HG02798 (cell line): ENCODE measurements around the gene TFPI.
"Not testable (repeated sequence)": the region's sequence is repeated elsewhere in the genome, so short reads cannot be mapped to it uniquely, and the experiment has no call there.

ENCODE experiments used
- ATAC-seq: cut with Tn5 transposase; IDR thresholded peaks from one replicate; pipeline ENCODE4 v1.9.1; 2021; ENCODE audit warnings: mild to moderate bottlenecking; ENCODE audit not compliant: unreplicated experiment, poor library complexity

TFPI gene

DNA sequence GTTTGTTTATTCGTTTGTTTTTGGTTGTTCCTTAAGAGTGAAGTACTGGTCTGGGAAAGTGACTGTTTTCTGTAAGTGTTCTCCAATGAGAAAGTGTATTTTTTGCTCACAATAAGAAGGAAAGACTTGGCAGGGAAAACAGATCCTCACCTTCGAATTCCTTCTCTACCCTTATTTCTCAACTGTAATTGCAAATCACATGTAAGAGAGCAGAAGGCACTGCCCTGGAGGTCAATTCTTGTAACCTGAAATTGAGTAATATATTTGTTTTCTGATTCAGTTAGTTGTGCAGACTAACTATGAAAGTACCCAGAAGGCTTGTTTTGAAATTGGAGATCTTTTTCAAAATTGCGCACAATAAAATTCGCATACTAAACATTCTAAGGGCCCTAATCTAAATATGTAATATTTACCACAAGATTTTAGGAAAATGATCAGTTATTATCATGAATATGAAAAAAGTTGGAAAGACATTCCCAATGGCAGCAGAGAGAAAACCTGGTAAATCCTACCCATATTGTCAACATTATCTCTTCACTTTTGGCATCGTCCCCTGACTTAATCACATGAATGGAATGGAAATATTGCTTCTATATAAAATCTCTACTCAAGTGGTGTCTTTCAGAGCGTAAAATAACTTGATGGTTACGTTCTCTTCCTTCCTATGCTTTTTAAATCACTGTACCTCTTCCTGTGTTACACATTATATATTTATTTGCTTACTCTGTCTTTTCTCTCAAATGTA, 24.1 kb downstream of the TFPI start:
- no peak for ATAC-seq

DNA sequence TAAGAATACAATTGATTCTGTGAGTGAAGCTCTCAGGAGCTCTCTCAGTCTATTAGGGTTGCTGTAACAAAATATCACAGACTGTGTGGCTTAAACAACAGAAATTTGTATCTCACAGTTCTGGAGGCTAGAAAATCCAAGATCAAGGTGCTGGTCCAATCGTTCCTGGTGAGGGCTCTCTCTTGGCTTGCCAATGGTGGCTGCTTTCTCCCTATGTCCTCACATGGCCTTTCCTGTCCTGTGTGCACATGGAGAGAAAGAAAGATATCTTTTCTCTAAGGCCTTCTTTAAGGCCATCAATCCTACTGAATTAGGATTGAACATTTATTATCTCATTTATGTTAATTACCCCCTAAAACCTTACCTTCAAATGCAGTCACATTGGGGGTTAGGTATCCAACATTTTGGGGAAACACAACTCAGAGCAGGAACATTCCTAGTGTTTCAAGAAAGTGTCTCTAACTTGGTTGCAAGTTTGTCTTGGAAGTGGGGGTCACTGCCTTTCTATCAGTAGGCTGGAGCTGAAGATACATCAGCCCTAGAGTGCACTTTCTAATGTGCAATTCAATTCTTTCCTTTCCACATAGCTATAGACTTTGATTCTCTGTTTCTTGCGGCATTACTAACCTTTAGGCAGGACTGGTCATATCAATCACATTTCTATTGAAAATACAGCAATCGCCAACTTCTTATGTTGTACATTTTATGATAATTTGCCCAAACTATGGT, 24.8 kb downstream of the TFPI start:
- no peak for ATAC-seq

DNA sequence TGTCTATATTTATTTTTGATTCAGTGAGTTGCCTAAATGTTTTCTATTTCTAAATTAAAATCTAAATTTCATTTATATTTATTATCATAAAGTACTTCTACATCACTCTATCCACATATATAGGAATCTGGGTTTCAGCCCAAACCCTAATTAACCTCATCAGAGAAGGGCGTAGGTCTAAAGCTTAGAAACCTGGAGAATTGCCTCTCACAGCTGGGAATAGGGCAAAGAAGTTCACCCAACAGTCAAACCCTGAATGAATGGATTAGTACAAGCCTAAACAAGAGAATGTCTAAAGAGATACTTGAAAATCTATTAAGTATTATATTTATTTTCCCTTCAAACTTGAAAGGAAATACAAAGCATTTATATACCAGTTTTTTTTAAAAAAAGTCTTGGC, 26.2 kb downstream of the TFPI start:
- no peak for ATAC-seq

DNA sequence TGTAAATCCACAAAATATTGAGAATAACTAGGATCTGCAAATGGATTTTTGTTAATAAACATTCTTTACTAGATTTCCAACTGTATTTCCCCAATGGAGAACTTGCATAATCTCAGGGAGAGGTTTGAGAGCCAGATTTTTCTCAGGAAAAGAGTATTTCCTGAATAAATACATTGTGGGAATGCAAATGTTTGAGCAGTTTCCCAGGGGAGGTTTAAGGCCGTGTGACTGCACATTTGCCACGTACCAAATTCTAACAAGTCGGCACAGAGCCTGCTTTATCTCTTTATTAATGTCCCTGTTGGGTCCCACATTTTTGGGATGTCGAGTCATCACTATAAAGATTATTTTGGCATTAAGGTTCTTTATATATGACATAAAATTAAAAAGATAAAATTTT, 27.0 kb downstream of the TFPI start:
- ATAC-seq, result no peak

DNA sequence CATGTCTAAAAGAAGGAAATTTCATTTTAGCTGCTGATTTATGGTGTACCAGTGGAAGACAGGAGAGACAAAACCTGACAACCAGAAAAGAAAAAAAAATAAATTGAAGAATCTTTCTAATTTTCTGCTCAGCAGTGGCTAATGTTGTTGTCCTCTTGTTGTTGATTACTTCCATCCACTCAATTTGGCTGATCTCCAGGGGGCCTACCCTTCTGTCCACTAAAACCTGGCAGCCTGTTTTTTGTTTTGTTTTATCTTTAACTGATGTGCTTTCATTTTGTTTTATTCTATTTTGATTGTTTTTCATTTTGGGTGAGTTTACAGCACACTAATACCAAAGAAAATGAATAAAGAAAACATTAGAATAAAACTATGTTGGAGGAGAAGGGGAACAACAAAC, 27.4 kb downstream of the TFPI start:
- ATAC-seq, result no peak

DNA sequence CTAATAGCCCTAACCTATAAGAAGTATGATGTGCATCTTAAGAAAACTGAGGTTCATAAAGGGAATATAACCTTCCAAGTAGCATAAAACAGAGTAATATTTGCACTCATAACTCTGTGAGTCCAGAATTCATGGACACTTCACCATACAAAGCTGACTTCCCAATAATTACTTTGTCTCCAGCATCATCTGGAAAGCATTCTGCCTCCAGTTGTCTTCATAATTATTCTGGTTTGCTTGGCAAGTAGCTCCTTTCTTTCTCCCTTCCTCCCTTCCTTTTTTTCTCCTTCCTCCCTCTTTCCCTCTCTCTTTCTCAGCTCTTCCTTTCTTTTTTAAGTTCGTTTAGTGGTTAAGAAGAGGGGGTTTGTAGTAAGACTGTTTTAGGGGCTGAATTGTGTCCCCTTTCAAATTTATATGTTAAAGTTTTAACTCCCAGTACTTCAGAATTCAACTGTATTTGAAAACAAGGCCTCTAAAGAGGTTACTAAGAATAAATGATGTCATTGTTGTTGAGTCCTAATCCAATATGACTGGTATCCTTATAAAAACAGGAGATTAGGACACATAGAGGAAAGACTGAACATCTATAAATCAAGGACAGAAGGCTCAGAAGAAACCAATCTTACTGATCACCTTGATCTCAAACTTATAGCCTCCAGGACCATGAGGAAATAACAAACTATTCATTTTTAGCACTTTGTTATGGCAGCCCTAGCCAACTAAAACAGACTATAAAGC, 28.9 kb downstream of the TFPI start:
- ATAC-seq, result no peak

DNA sequence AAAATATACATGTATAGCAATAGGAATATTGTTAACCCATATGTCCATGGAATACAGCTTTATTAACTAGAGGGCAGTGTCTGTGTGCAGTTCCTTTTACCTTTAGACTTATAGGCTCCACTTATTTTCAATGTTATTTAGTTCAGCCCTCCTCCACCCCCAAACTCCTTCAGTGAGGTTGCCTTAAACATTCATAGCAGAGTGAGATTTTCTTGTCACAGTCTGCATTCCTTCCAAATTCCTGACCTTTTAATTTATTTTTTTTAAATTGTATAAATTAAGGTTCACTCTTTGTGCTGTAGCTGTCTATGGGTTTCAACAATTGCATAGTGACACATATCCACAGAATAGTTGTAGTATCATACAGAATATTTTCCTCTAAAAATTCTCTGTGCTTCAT, 30.9 kb downstream of the TFPI start:
- no peak for ATAC-seq

DNA sequence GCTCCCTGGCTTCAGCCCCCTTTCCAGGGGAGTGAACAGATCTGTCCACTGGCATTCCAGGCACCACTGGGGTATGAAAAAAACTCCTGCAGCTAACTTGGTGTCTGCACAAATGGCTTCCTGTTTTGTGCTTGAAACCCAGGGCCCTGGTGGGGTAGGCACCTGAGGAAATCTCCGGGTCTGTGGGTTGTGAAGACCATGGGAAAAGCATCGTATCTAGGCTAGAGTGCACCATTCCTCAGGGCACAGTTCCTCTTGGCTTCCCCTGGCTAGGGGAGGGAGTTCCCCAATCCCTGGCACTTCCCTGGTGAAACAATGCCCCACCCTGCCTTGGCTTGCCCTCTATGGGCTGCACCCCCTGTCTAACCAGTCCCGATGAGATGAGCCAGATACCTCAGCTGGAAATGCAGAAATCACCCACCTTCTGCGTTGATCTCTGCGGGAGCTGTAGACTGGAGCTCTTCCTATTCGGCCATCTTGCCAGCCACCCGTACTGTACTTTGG, 34.1 kb downstream of the TFPI start:
- no peak for ATAC-seq

DNA sequence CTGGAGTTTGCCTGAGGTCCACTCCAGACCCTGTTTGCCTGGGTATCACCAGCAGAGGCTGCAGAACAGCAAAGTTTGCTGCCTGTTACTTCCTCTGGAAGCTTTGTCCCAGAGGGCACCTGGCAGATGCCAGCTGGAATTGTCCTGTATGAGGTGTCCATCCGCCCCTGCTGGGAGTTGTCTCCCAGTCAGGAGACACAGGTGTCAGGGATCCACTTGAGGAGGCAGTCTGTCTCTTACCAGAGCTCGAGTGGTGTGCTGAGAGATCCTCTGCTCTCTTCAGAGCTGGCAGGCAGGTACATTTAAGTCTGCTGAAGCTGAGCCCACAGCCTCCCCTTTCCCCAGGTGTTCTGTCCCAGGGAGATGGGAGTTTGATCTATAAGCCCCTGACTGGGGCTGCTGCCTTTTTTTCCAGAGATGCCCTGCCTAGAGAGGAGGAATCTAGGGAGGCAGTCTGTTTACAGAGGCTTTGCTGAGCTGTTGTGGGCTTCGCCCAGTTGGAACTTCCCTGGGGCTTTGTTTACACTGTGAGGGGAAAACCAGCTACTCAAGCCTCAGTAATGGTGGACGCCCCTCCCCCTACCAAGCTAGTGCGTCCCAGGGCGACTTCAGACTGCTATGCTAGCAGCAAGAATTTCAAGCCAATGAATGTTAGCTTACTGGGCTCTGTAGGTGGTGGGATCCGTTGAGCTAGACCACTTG, 34.7 kb downstream of the TFPI start:
- ATAC-seq, result no peak

DNA sequence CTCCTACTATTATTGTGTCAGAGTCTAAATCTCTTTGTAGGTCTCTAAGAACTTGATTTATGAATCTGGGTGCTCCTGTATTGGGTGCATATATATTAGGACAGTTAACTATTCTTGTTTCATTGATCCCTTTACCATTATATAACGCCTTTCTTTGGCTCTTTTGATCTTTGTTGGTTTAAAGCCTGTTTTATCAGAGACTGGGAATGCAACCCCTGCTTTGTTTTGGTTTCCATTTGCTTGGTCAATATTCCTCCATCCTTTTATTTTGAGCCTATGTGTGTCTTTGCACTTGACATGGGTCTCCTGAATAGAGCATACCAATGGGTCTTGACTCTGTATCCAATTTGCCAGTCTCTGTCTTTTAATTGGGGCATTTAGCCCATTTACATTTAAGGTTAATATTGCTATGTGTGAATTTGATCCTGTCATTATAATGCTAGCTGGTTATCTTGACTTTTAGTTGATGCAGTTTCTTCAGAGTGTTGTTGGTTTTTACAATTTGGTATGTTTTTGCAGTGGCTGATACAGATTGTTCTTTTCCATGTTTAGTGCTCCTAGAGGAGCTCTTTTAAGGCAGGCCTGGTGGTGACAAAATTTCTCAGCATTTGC, 36.4 kb downstream of the TFPI start:
- ATAC-seq, result not testable (repeated sequence)

DNA sequence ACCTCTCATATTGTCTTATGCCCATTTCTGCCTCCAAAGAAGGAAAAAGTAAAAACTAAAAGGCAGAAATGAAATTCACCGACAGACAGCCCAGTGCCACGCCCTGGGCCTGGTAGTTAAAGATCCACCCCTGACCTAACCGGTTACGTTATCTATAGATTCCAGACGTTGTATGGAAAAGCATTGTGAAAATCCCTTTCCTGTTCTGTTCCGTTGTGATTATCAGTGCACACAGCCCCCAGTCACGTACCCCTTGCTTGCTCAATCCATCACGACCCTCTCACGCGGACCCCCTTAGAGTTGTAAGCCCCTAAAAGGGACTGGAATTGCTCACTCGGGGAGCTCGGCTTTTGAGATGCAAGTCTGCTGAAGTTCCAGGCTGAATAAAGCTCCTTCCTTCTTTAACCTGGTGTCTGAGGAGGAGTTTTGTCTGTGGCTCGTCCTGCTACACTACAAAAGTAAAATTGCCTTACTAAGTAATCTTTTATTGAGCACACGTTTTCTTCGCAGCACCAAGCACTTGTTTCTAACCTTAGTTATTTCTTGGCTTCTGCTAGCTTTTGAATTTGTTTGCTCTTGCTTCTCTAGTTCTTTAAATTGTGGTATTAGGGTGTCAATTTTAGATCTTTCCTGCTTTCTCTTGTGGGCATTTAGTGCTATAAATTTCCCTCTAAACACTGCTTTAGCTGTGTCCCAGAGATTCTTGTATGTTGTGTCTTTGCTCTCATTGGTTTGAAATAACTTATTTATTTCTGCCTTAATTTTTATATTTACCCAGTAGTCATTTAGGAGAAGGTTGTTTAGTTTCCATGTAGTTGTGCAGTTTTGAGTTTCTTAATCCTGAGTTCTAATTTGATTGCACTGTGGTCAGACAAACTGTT, 37.4 kb downstream of the TFPI start:
- ATAC-seq, result not testable (repeated sequence)

DNA sequence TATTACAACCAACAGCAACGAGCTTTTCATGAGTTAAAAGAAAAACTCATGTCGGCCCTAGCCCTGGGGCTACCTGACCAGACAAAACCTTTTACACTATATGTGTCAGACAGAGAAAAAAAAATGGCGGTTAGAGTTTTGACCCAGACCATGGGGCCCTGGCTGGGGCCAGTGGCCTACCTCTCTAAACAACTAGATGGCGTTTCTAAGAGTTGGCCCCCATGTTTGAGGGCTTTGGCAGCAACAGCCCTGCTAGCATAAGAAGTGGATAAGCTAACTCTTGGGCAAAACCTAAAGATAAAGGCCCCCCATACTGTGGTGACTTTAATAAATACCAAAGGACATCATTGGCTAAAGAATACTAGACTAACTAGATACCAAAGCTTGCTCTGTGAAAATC, 39.3 kb downstream of the TFPI start:
- no peak for ATAC-seq

DNA sequence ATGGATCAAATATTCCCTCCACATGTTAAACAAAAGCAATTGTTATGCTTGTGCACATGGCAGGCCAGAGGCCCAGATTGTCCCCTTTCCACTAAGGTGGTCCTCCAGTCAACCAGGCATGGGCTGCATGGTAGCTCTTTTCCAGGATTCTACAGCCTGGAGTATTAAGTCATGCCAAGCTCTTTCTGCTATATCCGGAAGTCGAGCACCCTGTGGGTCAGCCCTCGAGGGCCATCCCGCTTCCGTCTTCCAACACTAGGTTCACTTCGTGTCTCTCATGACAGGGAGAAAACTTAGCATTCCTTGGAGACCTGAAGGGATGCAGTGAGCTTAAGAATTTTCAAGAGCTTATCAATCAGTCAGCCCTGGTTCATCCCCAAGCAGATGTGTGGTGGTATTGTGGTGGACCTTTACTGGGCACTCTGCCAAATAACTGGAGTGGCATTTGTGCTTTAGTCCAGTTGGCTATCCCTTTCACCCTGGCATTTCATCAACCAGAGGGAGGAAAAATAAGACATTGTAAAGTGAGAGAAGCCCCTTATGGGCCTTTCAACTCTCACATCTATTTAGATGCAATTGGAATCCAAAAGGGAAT, 39.9 kb downstream of the TFPI start:
- ATAC-seq, result not testable (repeated sequence)

DNA sequence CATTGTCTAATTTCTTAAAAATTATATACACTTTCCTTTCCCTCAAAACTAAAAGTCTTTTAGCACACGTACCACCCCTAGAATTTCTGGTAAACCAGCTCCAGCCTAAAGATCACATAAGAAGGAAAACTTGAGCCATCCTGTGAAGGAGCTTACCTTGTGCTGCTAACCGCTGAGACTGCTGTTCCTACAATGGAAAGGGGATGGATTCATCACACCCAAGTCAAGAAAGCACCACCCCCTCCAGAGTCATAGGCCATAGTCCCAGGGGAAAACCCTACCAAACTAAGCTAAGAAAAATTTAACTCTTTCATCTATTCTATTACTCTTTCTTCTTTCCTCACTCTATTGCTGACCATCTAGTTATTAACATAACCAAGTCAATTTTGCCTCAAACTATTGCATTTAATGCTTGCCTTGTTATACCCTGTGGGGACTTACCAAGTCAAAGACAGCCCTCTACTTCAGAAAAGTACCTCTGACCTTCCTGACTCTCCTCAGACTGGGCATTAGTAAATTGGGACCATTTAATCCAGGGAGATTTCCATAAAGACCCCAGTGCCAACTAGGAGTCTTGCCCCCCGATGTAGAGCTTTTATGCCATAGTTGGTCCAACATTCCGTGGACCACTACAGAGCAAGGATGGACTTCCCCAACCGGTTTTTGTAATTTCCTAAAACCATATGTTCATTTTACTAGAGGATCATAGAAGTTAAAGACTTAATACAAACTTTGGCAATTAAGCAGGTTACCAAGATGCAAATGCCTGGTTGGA, 40.6 kb downstream of the TFPI start:
- not testable (repeated sequence) for ATAC-seq

DNA sequence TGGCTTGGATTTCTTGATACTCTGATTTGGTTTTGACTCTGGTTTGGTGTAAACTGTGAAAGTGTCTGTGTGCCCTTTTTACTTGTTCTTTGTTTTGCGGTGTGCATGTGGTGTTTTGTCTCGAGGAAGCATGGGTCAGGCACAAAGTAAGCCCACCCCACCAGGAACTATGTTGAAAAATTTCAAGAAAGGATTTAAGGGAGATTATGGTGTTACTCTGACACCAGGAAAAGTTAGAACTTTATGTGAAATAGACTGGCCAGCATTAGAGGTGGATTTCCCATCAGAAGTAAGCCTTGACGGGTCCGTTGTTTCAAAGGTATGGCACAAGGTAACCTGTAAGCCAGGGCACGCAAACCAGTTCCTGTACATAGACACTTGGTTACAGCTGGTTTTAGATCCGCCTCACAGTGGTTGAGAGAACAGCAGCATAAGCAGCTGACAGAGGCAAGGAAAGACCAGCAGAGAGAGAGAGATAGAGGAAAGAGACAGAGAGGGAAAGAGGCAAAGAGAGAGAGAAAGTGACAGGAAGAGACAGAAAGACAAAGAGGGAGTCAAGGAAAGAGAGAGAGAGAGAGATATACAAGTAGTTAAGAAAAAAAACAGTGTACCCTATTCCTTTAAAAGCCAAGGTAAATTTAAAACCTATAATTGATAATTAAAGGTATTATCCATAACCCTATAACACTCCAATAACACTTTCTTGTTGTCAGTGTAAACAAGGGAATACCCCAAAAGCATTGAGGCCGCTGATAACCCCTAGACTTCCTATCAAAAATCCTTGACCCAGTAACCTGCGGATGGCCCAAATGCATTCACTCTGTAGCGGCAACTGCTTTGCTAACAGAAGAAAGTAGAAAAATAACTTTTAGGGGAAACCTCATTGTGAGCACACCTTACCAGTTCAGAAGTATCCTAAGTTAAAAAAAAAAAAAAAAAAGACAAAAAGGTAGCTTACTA, 42.6 kb downstream of the TFPI start:
- ATAC-seq, result no peak

DNA sequence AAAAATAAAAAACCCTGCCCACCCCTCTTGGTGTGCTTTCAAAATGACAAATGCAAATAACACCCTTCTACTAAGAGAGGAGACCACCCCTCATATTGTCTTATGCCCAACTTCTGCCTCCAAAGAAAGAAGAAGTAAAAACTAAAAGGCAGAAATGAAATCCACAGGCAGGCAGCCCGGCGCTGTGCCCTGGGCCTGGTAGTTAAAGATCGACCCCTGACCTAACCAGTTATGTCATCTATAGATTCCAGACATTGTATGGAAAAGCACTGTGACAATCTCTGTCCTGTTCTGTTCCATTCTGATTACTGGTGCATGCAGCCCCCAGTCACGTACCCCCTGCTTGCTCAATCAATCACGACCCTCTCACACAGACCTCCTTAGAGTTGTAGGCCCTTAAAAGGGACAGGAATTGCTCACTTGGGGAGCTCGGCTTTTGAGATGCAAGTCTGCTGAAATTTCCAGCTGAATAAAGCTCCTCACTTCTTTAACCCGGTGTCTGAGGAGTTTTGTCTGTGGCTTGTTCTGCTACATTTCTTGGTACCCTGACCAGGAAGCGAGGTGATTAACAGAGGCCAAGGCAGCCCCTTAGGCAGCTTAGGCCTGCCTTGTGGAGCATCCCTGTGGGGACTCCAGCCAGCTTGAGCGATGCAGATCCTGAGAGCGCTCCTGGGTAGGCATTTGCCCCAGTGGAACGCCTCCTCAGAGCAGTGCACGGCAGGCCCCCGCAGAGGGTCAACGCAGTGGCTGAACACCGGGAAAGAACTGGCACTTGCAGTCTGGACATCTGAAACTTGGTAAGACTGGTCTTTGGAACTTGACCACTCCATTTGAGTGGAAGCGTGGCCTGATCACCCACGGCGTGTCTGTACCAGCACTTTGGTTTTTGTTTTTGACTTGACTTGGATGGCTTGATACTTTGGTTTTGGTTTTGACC, 43.5 kb downstream of the TFPI start:
- not testable (repeated sequence) for ATAC-seq
